ENCODE data around the gene ASPSCR1.

DNA sequence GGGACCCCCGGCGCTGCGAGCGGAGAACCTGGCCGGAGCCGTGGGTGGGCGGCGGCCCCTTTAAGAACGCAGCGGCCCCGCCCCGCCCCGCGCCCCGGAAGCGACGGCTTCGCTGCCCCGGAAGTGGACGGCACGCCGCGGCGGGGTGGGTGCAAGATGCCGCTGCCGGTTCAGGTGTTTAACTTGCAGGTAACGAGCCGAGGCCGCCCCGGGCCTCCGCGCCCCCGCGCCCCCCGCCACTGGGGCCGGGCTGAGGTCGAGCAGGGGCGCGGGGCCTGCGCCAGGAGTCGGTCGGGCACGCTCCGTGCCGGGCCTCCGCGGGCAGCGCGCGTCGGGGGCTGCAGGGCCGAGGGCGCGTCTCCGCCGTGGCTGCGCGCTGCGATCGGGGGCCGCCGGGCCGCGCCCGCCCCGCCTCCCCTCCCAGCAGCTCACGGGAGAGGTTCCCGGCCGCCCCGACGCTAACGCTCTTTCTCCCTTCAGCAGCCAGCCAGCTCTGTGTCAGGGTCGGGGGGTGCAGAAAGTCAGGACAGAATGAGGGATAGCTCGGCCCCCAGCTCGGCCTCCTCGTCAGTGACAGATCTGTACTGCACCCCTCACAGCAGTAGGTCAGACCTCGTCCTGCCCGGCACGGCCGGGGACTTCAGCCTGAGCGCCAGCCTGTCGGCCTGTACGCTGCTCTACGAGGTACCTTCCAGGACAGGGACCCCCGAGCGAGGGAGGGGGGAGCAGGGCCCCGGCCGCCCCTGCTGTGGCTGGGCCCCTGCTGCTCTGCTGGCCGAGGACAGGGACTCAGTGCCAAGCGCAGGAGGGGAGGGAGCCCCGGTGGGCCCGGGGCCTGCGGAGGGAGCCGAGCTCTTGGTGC lies 74.6 kb downstream of the ASPSCR1 start, which contains the start of the genes GPS1 and RFNG:
- TF ChIP-seq, protein P1, sequence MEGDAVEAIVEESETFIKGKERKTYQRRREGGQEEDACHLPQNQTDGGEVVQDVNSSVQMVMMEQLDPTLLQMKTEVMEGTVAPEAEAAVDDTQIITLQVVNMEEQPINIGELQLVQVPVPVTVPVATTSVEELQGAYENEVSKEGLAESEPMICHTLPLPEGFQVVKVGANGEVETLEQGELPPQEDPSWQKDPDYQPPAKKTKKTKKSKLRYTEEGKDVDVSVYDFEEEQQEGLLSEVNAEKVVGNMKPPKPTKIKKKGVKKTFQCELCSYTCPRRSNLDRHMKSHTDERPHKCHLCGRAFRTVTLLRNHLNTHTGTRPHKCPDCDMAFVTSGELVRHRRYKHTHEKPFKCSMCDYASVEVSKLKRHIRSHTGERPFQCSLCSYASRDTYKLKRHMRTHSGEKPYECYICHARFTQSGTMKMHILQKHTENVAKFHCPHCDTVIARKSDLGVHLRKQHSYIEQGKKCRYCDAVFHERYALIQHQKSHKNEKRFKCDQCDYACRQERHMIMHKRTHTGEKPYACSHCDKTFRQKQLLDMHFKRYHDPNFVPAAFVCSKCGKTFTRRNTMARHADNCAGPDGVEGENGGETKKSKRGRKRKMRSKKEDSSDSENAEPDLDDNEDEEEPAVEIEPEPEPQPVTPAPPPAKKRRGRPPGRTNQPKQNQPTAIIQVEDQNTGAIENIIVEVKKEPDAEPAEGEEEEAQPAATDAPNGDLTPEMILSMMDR (IDR thresholded peaks at IDR 0.05; ENCODE audit: low read depth, low read length): no peak
- no peak for TF ChIP-seq POLR2A (IDR thresholded peaks at IDR 0.05; ENCODE audit: extremely low read depth, insufficient read length)
- TF ChIP-seq, protein P2, sequence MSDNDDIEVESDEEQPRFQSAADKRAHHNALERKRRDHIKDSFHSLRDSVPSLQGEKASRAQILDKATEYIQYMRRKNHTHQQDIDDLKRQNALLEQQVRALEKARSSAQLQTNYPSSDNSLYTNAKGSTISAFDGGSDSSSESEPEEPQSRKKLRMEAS (IDR thresholded peaks at IDR 0.05; ENCODE audit: low read depth, low read length): peak; percentile 31; the same call in 1 of the 2 replicates
